Liver (tissue), 9 donors: ENCODE measurements around the gene SMIM24. TPM values are rescaled to one million over a fixed set of nuclear protein-coding genes. Genes with fewer than 3 reads are reported as not detected.

ENCODE experiments used
- DNase-seq: peaks from one replicate; pipeline ENCODE4 v3.0.0-alpha.2; 2017; ENCODE audit warnings: low spot score
- H3K27ac ChIP-seq, 2 donors: one replicate each; pipeline ENCODE4 v1.7.0; 2013; ENCODE audit warnings: inconsistent platforms in 2 of 2, low read length in 2 of 2, control low read depth in 1 of 2, low read depth in 1 of 2, mild to moderate bottlenecking in 1 of 2
- H3K27me3 ChIP-seq, 4 donors: one replicate each; pipeline versions ENCODE4 v1.6.1 to v1.7.0; 2013; ENCODE audit warnings: low read length in 3 of 4, inconsistent platforms in 1 of 4, mild to moderate bottlenecking in 1 of 4, moderate library complexity in 1 of 4; ENCODE audit not compliant: control insufficient read depth in 4 of 4, insufficient read depth in 4 of 4
- H3K36me3 ChIP-seq, 4 donors: one replicate each; pipeline versions ENCODE4 v1.6.1 to v1.7.0; 2013; ENCODE audit warnings: low read length in 3 of 4, mild to moderate bottlenecking in 3 of 4, low read depth in 1 of 4, moderate library complexity in 1 of 4; ENCODE audit not compliant: control insufficient read depth in 4 of 4, insufficient read depth in 3 of 4
- H3K4me1 ChIP-seq, 4 donors: one replicate each; pipeline versions ENCODE4 v1.6.1 to v1.7.0; 2013; ENCODE audit warnings: low read length in 3 of 4, mild to moderate bottlenecking in 3 of 4, moderate library complexity in 1 of 4; ENCODE audit not compliant: control insufficient read depth in 4 of 4, insufficient read depth in 4 of 4
- H3K4me3 ChIP-seq, 3 donors: one replicate each; pipeline versions ENCODE4 v1.6.1 to v1.7.0; 2013; ENCODE audit warnings: low read length in 3 of 3, control low read depth in 1 of 3, low read depth in 1 of 3, mild to moderate bottlenecking in 1 of 3
- H3K9ac ChIP-seq, 2 donors: one replicate each; pipeline ENCODE4 v1.7.0; 2013; ENCODE audit warnings: low read length in 2 of 2, mild to moderate bottlenecking in 2 of 2, moderate library complexity in 2 of 2, control low read depth in 1 of 2, low read depth in 1 of 2
- H3K9me3 ChIP-seq, 4 donors: one replicate each; pipeline versions ENCODE4 v1.6.1 to v1.7.0; 2013; ENCODE audit warnings: low read length in 3 of 4; ENCODE audit not compliant: control insufficient read depth in 4 of 4
- ATF3 ChIP-seq: IDR thresholded peaks from 2 replicates; pipeline ENCODE4 v1.6.1; 2016; ENCODE audit warnings: antibody characterized with exemption
- CTCF ChIP-seq: fragments of 150-350 bp; IDR thresholded peaks from 2 replicates; pipeline ENCODE4 v1.5.1; 2017; ENCODE audit warnings: improper control_type of control experiment, low read depth, low read length; ENCODE audit not compliant: missing input control
- EGR1 ChIP-seq, 2 donors: IDR thresholded peaks; 2 replicates each; pipeline ENCODE4 v1.6.1; 2016 to 2018; ENCODE audit warnings: antibody characterized with exemption in 2 of 2, low read depth in 2 of 2
- FOXA1 ChIP-seq: IDR thresholded peaks from 2 replicates; pipeline ENCODE4 v1.6.1; 2016; ENCODE audit warnings: antibody characterized with exemption
- FOXA2 ChIP-seq: IDR thresholded peaks from 2 replicates; pipeline ENCODE4 v1.6.1; 2016; ENCODE audit warnings: antibody characterized with exemption
- GABPA ChIP-seq, 2 donors: IDR thresholded peaks in 1 of 2; conservative IDR thresholded peaks in 1 of 2; 2 replicates each; pipeline ENCODE4 v1.6.1; 2016; ENCODE audit warnings: antibody characterized with exemption in 2 of 2, mild to moderate bottlenecking in 1 of 2, moderate library complexity in 1 of 2
- HNF4A ChIP-seq, 2 donors: conservative IDR thresholded peaks; 2 replicates each; pipeline ENCODE4 v1.6.1; 2016; ENCODE audit warnings: antibody characterized with exemption in 2 of 2, mild to moderate bottlenecking in 2 of 2
- HNF4G ChIP-seq: IDR thresholded peaks from 2 replicates; pipeline ENCODE4 v1.6.1; 2016; ENCODE audit warnings: antibody characterized with exemption
- JUND ChIP-seq, 2 donors: IDR thresholded peaks; 2 replicates each; pipeline ENCODE4 v1.6.1; 2016; ENCODE audit warnings: antibody characterized with exemption in 2 of 2
- MAX ChIP-seq: IDR thresholded peaks from 2 replicates; pipeline ENCODE4 v1.6.1; 2016; ENCODE audit warnings: antibody characterized with exemption
- NR2F2 ChIP-seq: IDR thresholded peaks from 2 replicates; pipeline ENCODE4 v1.6.1; 2016; ENCODE audit warnings: antibody characterized with exemption
- RAD21 ChIP-seq, 2 donors: IDR thresholded peaks; 2 replicates each; pipeline ENCODE4 v1.6.1; 2016; ENCODE audit warnings: antibody characterized with exemption in 2 of 2, mild to moderate bottlenecking in 2 of 2
- REST ChIP-seq: IDR thresholded peaks from 2 replicates; pipeline ENCODE4 v1.6.1; 2016; ENCODE audit warnings: antibody characterized with exemption, mild to moderate bottlenecking
- RXRA ChIP-seq, 2 donors: IDR thresholded peaks; 2 replicates each; pipeline ENCODE4 v1.6.1; 2017 to 2018; ENCODE audit warnings: antibody characterized with exemption in 2 of 2, mild to moderate bottlenecking in 1 of 2
- SP1 ChIP-seq: IDR thresholded peaks from 2 replicates; pipeline ENCODE4 v1.6.1; 2018; ENCODE audit warnings: antibody characterized with exemption, mild to moderate bottlenecking
- TAF1 ChIP-seq: conservative IDR thresholded peaks from 2 replicates; pipeline ENCODE4 v1.6.1; 2016; ENCODE audit warnings: antibody characterized with exemption, mild to moderate bottlenecking
- YY1 ChIP-seq: IDR thresholded peaks from 2 replicates; pipeline ENCODE4 v1.6.1; 2016; ENCODE audit warnings: antibody characterized with exemption, mild to moderate bottlenecking
- ZBTB33 ChIP-seq: IDR thresholded peaks from 2 replicates; pipeline ENCODE4 v1.6.1; 2016; ENCODE audit warnings: antibody characterized with exemption
- WGBS: extraction: QIAGEN DNeasy Blood & Tissue Kit; methylation state at CpG from one replicate; pipeline ENCODE4 v1.1.7; 2013; 5-methylcytosine and 5-hydroxymethylcytosine counted together
- polyA plus RNA-seq, 2 donors: library from polyadenylated mRNA; stranded (reverse) in 1 of 2; unstranded in 1 of 2; fragments of 200-250 nt in 1 of 2; fragments of >200 nt in 1 of 2; fragmentation: Nextera tagmentation in 1 of 2; extraction: Ambion mirVana in 1 of 2; gene quantifications; one replicate each; pipeline versions ENCODE4 v1.2.1 to v1.2.3, GENCODE V29; 2013 to 2015
- total RNA-seq, 2 donors: library from RNA; depleted of rRNA; stranded (reverse); fragments of >200 nt; gene quantifications; one replicate each; pipeline ENCODE4 v1.2.3, GENCODE V29; 2014
- donor health status: healthy.
- donor health status: healthy.
- donor health status: healthy.
- donor health status: healthy.
- donor health status: healthy.

The SMIM24 gene
- total and polyA plus RNA-seq, 4 donors = 0.17 to 13.7 (median 2.8) TPM

- no peak for TF ChIP-seq REST
These were observed 14.8 kb downstream of the SMIM24 start (continued) for GRCh38 chr19:3465552-3465951.

- peaks cover 4 to 14% (median 6%) of the 10 kb centered on the region in 4 donors for H3K36me3 ChIP-seq
- no peak for DNase-seq
- 75% methylated on average over 31 of the region's 31 CpGs for WGBS
These were observed 15.6 kb downstream of the SMIM24 start for GRCh38 chr19:3464587-3465235.

More at GRCh38 chr19:3464587-3465235, 15.6 kb downstream of the SMIM24 start:
- Histone ChIP-seq H3K9me3 (no peaks in the 10 kb centered on the region), H3K27ac (no peak overlapping the region), H3K4me1 (peaks cover 8 to 25% (median 14%) of the 10 kb centered on the region in 4 donors), H3K9ac (no peak overlapping the region), H3K27me3 (no peaks in the 10 kb centered on the region), H3K4me3 (no peak overlapping the region)
- TF ChIP-seq RAD21 (IDR thresholded peaks at IDR 0.05) (no peak), RXRA (IDR thresholded peaks at IDR 0.05) (no peak), YY1 (no peak), HNF4G (no peak), FOXA1 (no peak), JUND (IDR thresholded peaks at IDR 0.05) (no peak), REST (no peak), EGR1 (IDR thresholded peaks at IDR 0.05; ENCODE audit: low read depth in 2 of 2) (no peak), ZBTB33 (no peak), FOXA2 (no peak), TAF1 (no peak), SP1 (no peak), MAX (no peak), ATF3 (no peak), GABPA (IDR thresholded peaks at IDR 0.05 in 1 of 2, conservative IDR thresholded peaks at IDR 0.05 in 1 of 2) (no peak), HNF4A (conservative IDR thresholded peaks at IDR 0.05) (no peak), NR2F2 (no peak), CTCF (no peak)
